ENCODE results near the gene OR4D5. TPM values are rescaled to one million over a fixed set of nuclear protein-coding genes. Genes with fewer than 3 reads are reported as not detected.

The OR4D5 gene
- total RNA-seq, 2 donors from 2014 or later = not detected

DNA sequence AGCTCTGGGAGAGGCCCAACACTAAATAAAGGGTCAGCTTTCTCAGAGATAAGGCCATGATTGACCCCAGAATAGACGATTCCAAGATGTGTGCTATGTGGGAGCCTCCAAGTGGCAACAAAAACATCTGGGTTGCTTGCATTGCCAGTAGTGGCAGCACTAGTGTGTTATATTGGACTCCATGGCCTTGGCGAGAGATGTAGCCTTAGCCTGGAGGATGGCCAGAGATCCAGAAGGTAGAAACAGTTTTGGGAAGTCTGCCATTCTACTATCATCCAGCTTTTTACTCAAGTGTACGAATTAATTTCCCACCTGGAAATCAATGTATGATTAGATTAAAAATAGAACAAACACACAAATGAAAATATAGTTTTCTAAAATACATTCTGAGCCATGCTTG, 34.5 kb upstream of the OR4D5 start:
- TF ChIP-seq, protein P1, sequence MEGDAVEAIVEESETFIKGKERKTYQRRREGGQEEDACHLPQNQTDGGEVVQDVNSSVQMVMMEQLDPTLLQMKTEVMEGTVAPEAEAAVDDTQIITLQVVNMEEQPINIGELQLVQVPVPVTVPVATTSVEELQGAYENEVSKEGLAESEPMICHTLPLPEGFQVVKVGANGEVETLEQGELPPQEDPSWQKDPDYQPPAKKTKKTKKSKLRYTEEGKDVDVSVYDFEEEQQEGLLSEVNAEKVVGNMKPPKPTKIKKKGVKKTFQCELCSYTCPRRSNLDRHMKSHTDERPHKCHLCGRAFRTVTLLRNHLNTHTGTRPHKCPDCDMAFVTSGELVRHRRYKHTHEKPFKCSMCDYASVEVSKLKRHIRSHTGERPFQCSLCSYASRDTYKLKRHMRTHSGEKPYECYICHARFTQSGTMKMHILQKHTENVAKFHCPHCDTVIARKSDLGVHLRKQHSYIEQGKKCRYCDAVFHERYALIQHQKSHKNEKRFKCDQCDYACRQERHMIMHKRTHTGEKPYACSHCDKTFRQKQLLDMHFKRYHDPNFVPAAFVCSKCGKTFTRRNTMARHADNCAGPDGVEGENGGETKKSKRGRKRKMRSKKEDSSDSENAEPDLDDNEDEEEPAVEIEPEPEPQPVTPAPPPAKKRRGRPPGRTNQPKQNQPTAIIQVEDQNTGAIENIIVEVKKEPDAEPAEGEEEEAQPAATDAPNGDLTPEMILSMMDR (IDR thresholded peaks at IDR 0.05) = no peak
- TF ChIP-seq POLR2A (IDR thresholded peaks at IDR 0.05) = no peak
- TF ChIP-seq POLR2AphosphoS5 (IDR thresholded peaks at IDR 0.05) = no peak
- H3K27me3 ChIP-seq (replicated peaks; ENCODE audit: insufficient read depth) = no peaks in the 10 kb centered on the region
- no peaks in the 10 kb centered on the region for H3K4me1 ChIP-seq (replicated peaks)
- no peak for DNase-seq (ENCODE audit: low spot score)
- 51% methylated on average over 3 of the region's 3 CpGs for WGBS
- intact Hi-C loops (cut with DNase I) = no loop called here
- no peak overlapping the region for H3K27ac ChIP-seq
- H3K4me3 ChIP-seq = no peak overlapping the region
- H3K9me3 ChIP-seq = no peaks in the 10 kb centered on the region
- no peaks in the 10 kb centered on the region for H3K36me3 ChIP-seq

DNA sequence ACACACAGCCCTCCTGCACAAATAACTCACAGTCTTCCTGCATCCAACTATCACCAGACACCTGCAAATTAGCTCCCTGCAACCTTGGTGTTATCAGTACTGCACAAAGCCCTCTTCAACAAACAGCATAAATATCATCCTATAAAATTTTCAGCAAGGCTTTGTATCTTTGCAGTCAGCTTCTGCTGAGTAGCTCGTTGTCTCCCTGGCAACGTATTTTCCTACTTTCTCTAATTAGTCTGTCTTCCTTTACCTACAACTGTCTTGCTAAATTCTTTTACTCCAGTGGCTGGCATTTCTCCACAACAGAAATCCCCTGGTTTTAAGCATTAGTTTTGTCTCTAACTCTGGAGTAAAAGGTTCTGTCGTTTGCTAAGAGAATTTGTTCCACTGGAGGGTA, 33.6 kb upstream of the OR4D5 start:
- WGBS = 45% methylated on average over 3 of the region's 3 CpGs
- no peaks in the 10 kb centered on the region for H3K4me1 ChIP-seq (replicated peaks)
- no peak overlapping the region for H3K27ac ChIP-seq
- TF ChIP-seq POLR2A (IDR thresholded peaks at IDR 0.05) (no peak), POLR2AphosphoS5 (IDR thresholded peaks at IDR 0.05) (no peak)
- TF ChIP-seq, protein P1 (IDR thresholded peaks at IDR 0.05) = no peak
- no peak overlapping the region for H3K4me3 ChIP-seq
- intact Hi-C loops (cut with DNase I) = no loop called here
- no peaks in the 10 kb centered on the region for H3K27me3 ChIP-seq (replicated peaks; ENCODE audit: insufficient read depth)
- H3K9me3 ChIP-seq = no peaks in the 10 kb centered on the region
- DNase-seq (ENCODE audit: low spot score) = no peak
- no peaks in the 10 kb centered on the region for H3K36me3 ChIP-seq

DNA sequence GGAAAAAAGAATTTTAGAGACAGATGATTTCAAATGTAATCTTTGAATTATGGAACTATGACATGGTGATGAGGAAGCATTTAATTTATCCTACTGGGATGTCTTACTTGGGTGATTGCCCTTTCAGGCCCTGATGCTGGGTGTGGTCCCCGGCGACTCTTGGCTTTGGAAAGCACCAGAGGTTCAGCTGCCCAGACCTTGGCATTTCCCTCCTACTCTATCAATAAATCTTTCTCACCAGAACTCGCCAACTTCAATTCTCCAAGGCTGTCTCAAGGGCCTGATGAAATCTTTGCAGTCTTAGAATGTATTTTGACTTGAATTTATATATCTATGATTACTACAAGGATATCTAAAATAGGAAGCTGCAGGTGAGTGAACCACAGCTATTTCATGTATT, 18.5 kb upstream of the OR4D5 start:
- Histone ChIP-seq H3K4me3 (no peak overlapping the region), H3K27me3 (replicated peaks; ENCODE audit: insufficient read depth) (no peaks in the 10 kb centered on the region), H3K27ac (no peak overlapping the region), H3K9me3 (no peaks in the 10 kb centered on the region), H3K36me3 (no peaks in the 10 kb centered on the region), H3K4me1 (replicated peaks) (no peaks in the 10 kb centered on the region)
- DNase-seq (ENCODE audit: low spot score) = no peak
- no peak for TF ChIP-seq POLR2A (IDR thresholded peaks at IDR 0.05)
- TF ChIP-seq POLR2AphosphoS5 (IDR thresholded peaks at IDR 0.05) = no peak
- TF ChIP-seq, protein P1 (IDR thresholded peaks at IDR 0.05) = no peak
- WGBS = 75% methylated on average over 3 of the region's 3 CpGs
- intact Hi-C loops (cut with DNase I) = no loop called here

DNA sequence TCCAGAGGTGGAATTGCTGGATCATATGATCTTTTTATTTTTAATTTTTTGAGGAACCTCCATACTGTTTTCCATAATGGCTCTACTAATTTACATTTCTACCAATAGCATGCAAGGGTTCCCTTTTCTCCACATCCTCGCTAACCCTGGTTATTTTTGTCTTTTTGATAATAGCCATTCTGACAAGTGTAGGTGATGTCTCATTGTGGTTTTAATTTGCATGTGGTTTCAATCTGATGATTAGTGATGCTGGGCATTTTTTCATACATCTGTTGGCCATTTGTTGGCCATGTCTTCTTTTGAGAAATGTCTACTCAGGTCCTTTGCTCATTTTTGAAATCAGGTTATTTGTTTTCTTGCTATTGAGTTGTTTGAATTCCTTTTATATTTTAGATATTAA, 15.4 kb upstream of the OR4D5 start:
- no peak for DNase-seq (ENCODE audit: low spot score)
- H3K27me3 ChIP-seq (replicated peaks; ENCODE audit: insufficient read depth) = no peaks in the 10 kb centered on the region
- no peak overlapping the region for H3K4me3 ChIP-seq
- H3K27ac ChIP-seq = no peak overlapping the region
- intact Hi-C loops (cut with DNase I) = no loop called here
- no peaks in the 10 kb centered on the region for H3K9me3 ChIP-seq
- WGBS = 83% methylated on average over 1 of the region's 1 CpG
- TF ChIP-seq, protein P1 (IDR thresholded peaks at IDR 0.05) = no peak
- TF ChIP-seq POLR2AphosphoS5 (IDR thresholded peaks at IDR 0.05) = no peak
- no peak for TF ChIP-seq POLR2A (IDR thresholded peaks at IDR 0.05)
- H3K36me3 ChIP-seq = no peaks in the 10 kb centered on the region
- no peaks in the 10 kb centered on the region for H3K4me1 ChIP-seq (replicated peaks)

DNA sequence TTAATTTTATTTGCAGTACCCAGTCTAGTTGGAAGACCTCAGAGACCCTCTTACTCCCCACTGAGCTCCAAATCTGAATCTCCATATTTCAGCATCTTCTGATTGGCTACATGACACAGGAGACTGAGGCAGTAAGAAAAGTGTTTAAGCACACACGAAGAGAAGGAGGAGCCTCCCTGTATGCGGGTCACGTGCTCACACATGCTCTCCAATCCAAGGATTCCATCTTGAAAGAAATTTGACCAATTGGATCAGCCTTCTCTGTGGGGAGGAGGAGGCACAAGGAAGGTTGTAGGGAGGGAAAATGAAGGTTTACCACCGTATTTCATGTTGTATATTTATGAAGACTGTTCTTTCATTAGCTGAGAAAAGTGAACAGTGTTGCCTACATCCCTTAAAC, 3.0 kb downstream of the OR4D5 start:
- Histone ChIP-seq H3K4me1 (replicated peaks) (no peaks in the 10 kb centered on the region), H3K9me3 (no peaks in the 10 kb centered on the region), H3K27me3 (replicated peaks; ENCODE audit: insufficient read depth) (no peaks in the 10 kb centered on the region), H3K27ac (no peak overlapping the region), H3K36me3 (no peaks in the 10 kb centered on the region), H3K4me3 (no peak overlapping the region)
- no peak for DNase-seq (ENCODE audit: low spot score)
- 88% methylated on average over 4 of the region's 4 CpGs for whole genome bisulfite sequencing
- intact Hi-C loops (cut with DNase I) = no loop called here
- TF ChIP-seq POLR2A (IDR thresholded peaks at IDR 0.05) (no peak), POLR2AphosphoS5 (IDR thresholded peaks at IDR 0.05) (no peak)
- TF ChIP-seq, protein P1 (IDR thresholded peaks at IDR 0.05) = no peak
